PFSK-1 (cell line): ENCODE results near the gene TNN.

ENCODE experiments used
- FOXP2 ChIP-seq: optimal IDR thresholded peaks from 2 replicates; pipeline ENCODE3; 2011; ENCODE audit warnings: borderline replicate concordance, control low read depth, inconsistent platforms; ENCODE audit not compliant: insufficient read depth; ENCODE audit errors: extremely low read length, extremely low read depth
- POLR2AphosphoS5 ChIP-seq: IDR thresholded peaks from 2 replicates; pipeline ENCODE4 v1.6.1; 2012; ENCODE audit warnings: low read depth, mild to moderate bottlenecking, control low read depth, low read length, moderate library complexity
- SIN3A ChIP-seq: IDR thresholded peaks from 2 replicates; pipeline ENCODE4 v1.6.1; 2012; ENCODE audit warnings: mild to moderate bottlenecking, low read length, moderate library complexity, borderline replicate concordance; ENCODE audit not compliant: insufficient read depth
- TAF1 ChIP-seq: IDR thresholded peaks from 2 replicates; pipeline ENCODE4 v1.6.1; 2012; ENCODE audit warnings: low read length, control low read depth, borderline replicate concordance; ENCODE audit not compliant: insufficient read depth
- TF ChIP-seq, protein P1 (sequence below), 2 experiments: IDR thresholded peaks; 2 replicates each; pipeline versions ENCODE4 v1.6.1 to v1.8.0; 2011 to 2012; ENCODE audit warnings: low read depth in 2 of 2, low read length in 2 of 2, control low read depth in 1 of 2, inconsistent platforms in 1 of 2, mild to moderate bottlenecking in 1 of 2, moderate library complexity in 1 of 2; ENCODE audit not compliant: insufficient read depth in 1 of 2

The TNN gene

DNA sequence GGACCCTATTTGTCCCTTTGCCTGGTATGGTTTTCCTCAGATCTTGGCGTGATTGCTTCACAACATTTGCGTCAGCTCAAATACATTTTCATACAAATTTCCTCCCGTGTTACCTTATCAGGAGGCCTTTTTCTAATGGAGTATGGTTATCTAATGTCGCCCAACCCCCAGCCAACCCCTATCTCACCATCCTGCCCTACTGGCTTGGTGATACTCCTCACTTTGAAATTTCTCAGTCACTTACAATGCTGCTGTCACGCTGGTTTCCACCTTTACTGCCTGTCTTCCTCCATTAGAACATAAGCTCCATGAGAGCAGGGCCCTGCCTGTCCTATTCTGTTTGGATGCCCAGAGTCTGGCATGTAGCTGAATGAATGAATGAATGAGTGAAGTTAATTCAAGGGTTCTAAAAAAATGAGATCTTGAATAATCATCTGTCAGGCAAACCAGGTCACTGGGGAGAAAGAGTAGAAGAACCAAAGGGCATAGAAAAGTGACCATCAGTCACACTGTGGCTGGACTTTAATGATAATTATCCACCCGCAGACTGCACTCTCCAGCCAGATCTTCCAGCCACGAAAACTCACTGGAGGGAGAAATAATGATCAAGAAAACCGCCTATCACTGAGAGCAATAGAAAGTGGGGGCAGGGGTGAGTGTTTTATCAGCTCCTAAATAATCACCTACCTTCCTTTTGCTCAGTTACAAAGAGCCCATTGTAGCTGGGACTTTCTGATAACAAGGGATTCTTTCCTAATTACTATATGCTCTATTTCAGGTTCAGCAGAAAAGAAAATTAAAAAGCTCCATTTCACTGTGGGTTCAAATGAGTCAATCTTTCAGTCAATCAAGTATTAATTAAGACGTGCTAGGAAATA lies 103.6 kb downstream of the TNN start:
- TF ChIP-seq TAF1: no peak
- no peak for TF ChIP-seq SIN3A
- no peak for TF ChIP-seq POLR2AphosphoS5
- TF ChIP-seq FOXP2: no peak
- TF ChIP-seq, protein P1, sequence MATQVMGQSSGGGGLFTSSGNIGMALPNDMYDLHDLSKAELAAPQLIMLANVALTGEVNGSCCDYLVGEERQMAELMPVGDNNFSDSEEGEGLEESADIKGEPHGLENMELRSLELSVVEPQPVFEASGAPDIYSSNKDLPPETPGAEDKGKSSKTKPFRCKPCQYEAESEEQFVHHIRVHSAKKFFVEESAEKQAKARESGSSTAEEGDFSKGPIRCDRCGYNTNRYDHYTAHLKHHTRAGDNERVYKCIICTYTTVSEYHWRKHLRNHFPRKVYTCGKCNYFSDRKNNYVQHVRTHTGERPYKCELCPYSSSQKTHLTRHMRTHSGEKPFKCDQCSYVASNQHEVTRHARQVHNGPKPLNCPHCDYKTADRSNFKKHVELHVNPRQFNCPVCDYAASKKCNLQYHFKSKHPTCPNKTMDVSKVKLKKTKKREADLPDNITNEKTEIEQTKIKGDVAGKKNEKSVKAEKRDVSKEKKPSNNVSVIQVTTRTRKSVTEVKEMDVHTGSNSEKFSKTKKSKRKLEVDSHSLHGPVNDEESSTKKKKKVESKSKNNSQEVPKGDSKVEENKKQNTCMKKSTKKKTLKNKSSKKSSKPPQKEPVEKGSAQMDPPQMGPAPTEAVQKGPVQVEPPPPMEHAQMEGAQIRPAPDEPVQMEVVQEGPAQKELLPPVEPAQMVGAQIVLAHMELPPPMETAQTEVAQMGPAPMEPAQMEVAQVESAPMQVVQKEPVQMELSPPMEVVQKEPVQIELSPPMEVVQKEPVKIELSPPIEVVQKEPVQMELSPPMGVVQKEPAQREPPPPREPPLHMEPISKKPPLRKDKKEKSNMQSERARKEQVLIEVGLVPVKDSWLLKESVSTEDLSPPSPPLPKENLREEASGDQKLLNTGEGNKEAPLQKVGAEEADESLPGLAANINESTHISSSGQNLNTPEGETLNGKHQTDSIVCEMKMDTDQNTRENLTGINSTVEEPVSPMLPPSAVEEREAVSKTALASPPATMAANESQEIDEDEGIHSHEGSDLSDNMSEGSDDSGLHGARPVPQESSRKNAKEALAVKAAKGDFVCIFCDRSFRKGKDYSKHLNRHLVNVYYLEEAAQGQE (IDR thresholded peaks at IDR 0.05; ENCODE audit: insufficient read depth in 1 of 2, low read depth in 2 of 2, low read length in 2 of 2): no peak

DNA sequence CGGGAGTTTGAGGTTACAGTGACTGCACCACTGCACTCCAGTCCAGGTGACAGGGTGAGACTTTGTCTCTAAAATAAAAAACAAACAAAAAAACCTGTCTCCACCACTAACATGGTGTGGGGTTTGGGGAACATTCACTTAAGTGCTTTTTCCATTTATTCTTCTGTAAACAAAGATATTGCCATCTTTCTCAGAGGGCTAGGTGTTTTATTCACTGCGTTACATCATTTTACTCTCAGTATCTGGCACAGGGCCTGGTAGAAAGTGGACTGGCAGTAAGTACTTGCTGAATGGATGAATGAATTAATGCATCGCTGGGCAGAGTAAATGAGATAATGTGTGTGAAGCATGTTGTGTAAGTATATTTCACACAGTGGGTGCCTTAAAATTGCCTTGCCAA lies 104.9 kb downstream of the TNN start:
- TF ChIP-seq POLR2AphosphoS5: no peak
- no peak for TF ChIP-seq TAF1
- TF ChIP-seq, protein P1 (IDR thresholded peaks at IDR 0.05; ENCODE audit: insufficient read depth in 1 of 2, low read depth in 2 of 2, low read length in 2 of 2): no peak
- no peak for TF ChIP-seq SIN3A
- no peak for TF ChIP-seq FOXP2

GRCh38 chr1:175173531-175173930 lies 105.9 kb downstream of the TNN start:
- TF ChIP-seq POLR2AphosphoS5 (no peak), FOXP2 (no peak), SIN3A (no peak), TAF1 (no peak)
- TF ChIP-seq, protein P1 (IDR thresholded peaks at IDR 0.05; ENCODE audit: insufficient read depth in 1 of 2, low read depth in 2 of 2, low read length in 2 of 2): no peak

DNA sequence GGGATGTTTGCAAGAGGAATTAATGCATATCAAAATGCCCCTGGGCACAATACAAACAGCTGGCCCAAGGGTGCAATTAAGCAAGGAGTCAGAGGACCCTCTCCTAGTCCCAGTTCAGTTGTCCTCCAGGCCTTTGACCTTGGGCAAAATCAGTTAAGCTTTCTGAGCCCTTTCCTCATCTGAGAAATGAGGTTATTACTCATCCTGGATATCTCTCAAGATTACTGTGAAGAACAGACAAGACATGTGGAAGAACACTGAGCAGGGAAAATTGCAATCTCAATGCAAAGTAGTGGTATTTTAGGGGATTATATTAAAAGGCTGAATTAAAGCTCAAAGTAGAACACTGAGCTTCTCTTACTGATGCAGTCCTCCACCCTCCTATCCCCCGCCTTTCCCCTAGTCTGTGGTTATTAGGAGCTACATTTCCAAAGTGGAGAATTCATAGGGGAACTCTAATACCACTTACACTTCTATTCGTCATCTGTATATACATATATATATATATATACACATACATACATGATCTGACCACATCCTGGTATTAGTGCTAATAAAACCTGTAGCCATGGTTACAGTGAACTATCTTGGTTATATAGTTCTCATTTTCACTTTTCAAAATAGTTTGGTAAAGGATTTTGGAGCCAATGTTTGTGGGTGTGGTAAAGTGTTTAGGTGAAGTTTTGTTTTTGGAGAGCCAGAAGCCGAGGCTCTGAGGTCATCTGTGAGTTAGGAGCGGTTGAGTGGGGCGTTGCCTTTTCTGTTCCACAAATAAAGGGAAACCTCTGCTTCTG lies 106.9 kb downstream of the TNN start:
- TF ChIP-seq, protein P1 (IDR thresholded peaks at IDR 0.05; ENCODE audit: insufficient read depth in 1 of 2, low read depth in 2 of 2, low read length in 2 of 2): no peak
- TF ChIP-seq TAF1: no peak
- no peak for TF ChIP-seq FOXP2
- TF ChIP-seq SIN3A: no peak
- no peak for TF ChIP-seq POLR2AphosphoS5
